ENCODE measurements around the gene ZCCHC24. TPM values are rescaled to one million over a fixed set of nuclear protein-coding genes. Genes with fewer than 3 reads are reported as not detected.

The ZCCHC24 gene
- total RNA-seq, 1 donor from 2014 or later: 1.3 TPM

DNA sequence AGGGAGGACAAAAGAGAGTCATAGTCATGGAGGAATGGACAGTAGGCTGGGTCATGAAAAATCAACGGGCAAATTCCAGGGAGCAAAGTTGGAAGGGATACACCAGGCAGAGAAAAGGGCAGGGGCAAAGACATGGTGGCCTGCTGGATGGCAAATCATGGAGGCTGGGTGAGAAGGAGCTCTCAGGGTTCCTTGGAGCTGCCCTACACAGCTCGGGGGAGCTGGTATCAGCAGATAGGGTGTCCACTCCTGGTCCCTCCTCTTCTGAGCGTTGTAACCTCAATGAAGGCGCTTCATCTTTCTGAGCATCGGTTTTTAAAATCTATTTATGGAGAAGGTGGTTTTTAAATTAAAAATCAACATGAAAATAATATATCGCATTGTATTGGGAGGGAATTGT lies 39.1 kb upstream of the ZCCHC24 start:
- no peak overlapping the region for H3K27ac Mint-ChIP-seq
- POLR2A ChIA-PET: no interaction called here

DNA sequence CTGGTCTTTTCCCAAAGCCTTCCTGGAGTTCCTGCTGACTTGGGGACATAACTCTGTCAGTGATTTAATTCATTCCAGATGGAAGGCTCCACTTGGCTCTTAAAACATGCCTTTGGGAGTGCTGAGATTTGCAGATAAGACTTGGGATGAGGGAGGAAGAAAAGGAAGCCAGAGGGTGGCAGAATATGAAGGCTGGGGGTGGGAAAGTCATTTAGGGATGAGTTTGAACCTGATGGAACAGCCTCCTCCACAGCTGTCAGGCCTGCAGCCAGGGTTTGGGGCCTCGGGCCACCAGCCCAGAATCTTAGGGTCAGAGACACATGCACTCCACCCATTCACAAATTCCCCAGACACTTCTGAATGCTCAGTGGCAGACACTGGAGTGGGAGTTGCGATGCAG lies 38.5 kb upstream of the ZCCHC24 start:
- intact Hi-C loops (cut with micrococcal nuclease): no loop called here
- Mint-ChIP-seq H3K36me3 (ENCODE audit: low read depth) (no peaks in the 10 kb centered on the region), H3K4me3 (no peak overlapping the region), H3K27ac (no peak overlapping the region), H3K9me3 (no peaks in the 10 kb centered on the region), H3K27me3 (peaks cover 2% of the 10 kb centered on the region), H3K4me1 (no peaks in the 10 kb centered on the region)
- TF ChIP-seq, protein P1, sequence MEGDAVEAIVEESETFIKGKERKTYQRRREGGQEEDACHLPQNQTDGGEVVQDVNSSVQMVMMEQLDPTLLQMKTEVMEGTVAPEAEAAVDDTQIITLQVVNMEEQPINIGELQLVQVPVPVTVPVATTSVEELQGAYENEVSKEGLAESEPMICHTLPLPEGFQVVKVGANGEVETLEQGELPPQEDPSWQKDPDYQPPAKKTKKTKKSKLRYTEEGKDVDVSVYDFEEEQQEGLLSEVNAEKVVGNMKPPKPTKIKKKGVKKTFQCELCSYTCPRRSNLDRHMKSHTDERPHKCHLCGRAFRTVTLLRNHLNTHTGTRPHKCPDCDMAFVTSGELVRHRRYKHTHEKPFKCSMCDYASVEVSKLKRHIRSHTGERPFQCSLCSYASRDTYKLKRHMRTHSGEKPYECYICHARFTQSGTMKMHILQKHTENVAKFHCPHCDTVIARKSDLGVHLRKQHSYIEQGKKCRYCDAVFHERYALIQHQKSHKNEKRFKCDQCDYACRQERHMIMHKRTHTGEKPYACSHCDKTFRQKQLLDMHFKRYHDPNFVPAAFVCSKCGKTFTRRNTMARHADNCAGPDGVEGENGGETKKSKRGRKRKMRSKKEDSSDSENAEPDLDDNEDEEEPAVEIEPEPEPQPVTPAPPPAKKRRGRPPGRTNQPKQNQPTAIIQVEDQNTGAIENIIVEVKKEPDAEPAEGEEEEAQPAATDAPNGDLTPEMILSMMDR (IDR thresholded peaks at IDR 0.05): no peak
- ATAC-seq (ENCODE audit: low read depth) (no peak), DNase-seq (no peak)
- ChIA-PET CTCF (no interaction called here), POLR2A (no interaction called here)

More for the DNA sequence above, 39.1 kb upstream of the ZCCHC24 start:
- TF ChIP-seq, protein P1 (IDR thresholded peaks at IDR 0.05): no peak
- no peaks in the 10 kb centered on the region for H3K9me3 Mint-ChIP-seq
- ATAC-seq (ENCODE audit: low read depth) (no peak), DNase-seq (no peak)
- peaks cover 2% of the 10 kb centered on the region for H3K27me3 Mint-ChIP-seq
- intact Hi-C loops (cut with micrococcal nuclease): no loop called here
- H3K4me1 Mint-ChIP-seq: no peaks in the 10 kb centered on the region
- no peak overlapping the region for H3K4me3 Mint-ChIP-seq
- no peaks in the 10 kb centered on the region for H3K36me3 Mint-ChIP-seq (ENCODE audit: low read depth)
- CTCF ChIA-PET: interaction anchor here (5.3 kb wide), 1 partner anchor 110 kb away, joined by 88 read pairs; no protein-coding TSS in a partner anchor

DNA sequence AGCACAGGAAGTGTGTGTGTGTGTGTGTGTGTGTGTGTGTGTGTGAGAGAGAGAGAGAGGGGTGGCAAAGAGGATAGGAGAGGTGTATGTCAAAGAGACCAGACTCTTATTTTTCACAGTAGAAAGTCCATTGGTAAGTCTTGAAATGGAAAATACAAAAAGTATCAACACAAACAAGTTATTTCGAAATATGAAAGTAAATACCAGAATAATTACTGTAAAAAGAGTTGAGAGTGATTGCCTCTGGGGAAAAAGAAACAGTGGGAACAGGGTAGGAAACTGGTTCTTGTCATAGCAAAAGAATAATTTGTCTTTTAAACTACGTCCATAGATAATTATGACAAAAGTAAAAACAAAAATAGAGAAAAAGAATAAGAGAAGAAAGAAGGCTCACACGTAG lies 37.9 kb upstream of the ZCCHC24 start:
- intact Hi-C loops (cut with micrococcal nuclease): no loop called here
- TF ChIP-seq, protein P1 (IDR thresholded peaks at IDR 0.05): no peak
- Mint-ChIP-seq H3K27me3 (peaks cover 2% of the 10 kb centered on the region), H3K27ac (no peak overlapping the region), H3K4me3 (no peak overlapping the region), H3K36me3 (ENCODE audit: low read depth) (no peaks in the 10 kb centered on the region), H3K4me1 (no peaks in the 10 kb centered on the region), H3K9me3 (no peaks in the 10 kb centered on the region)
- CTCF ChIA-PET: no interaction called here
- POLR2A ChIA-PET: no interaction called here
- no peak for ATAC-seq (ENCODE audit: low read depth)
- DNase-seq: no peak

DNA sequence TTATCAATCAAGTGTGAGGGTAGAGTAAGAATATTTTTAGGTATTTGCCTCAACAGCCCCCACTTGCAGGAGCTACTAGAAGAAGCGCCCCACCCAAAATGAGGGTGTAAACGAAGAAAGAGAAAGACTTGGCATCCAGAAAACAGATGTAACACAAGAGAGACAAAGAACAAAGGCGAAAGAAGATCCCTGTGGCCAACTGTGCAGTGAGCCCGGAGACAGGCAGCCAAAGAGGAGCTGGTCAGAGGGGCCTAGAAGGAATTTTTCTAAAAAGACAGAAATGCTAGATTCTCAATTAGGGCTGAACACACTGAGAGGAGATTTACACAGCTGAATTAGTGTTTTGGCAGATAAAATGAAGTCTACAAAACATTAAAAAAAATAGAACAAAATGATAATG lies 37.3 kb upstream of the ZCCHC24 start:
- ChIA-PET CTCF (interaction anchor here (2.6 kb wide), 1 partner anchor 108 kb away, joined by 8 read pairs; no protein-coding TSS in a partner anchor), POLR2A (no interaction called here)
- no peak overlapping the region for H3K4me3 Mint-ChIP-seq
- ATAC-seq (ENCODE audit: low read depth) (no peak), DNase-seq (no peak)
- peaks cover 2% of the 10 kb centered on the region for H3K27me3 Mint-ChIP-seq
- no peaks in the 10 kb centered on the region for H3K9me3 Mint-ChIP-seq
- no peak overlapping the region for H3K27ac Mint-ChIP-seq
- no peaks in the 10 kb centered on the region for H3K36me3 Mint-ChIP-seq (ENCODE audit: low read depth)
- no peaks in the 10 kb centered on the region for H3K4me1 Mint-ChIP-seq
- TF ChIP-seq, protein P1 (IDR thresholded peaks at IDR 0.05): no peak
- intact Hi-C loops (cut with micrococcal nuclease): no loop called here

DNA sequence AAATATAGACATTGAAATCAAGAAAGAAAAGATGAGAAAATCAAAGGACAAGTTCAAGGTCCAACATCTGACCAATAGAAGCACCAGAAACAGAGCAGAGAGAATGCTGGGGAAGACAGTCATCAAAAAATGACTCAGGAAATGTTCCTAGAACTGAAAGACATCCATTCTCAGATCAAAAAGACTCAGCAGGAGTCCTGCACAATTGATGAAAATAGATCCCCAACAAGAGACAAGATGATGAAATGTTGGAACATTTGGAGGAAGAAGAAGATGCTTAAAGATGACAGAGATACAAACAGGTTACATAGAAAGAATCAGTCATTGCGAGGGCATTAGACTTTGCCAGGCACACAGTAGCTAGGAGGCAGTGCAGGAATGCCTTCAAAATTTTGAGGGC lies 36.9 kb upstream of the ZCCHC24 start:
- Mint-ChIP-seq H3K27ac (no peak overlapping the region), H3K4me1 (no peaks in the 10 kb centered on the region), H3K27me3 (peaks cover 6% of the 10 kb centered on the region), H3K36me3 (ENCODE audit: low read depth) (no peaks in the 10 kb centered on the region), H3K4me3 (no peak overlapping the region), H3K9me3 (no peaks in the 10 kb centered on the region)
- ATAC-seq (ENCODE audit: low read depth) (no peak), DNase-seq (no peak)
- intact Hi-C loops (cut with micrococcal nuclease): no loop called here
- ChIA-PET CTCF (interaction anchor here (2.6 kb wide), 1 partner anchor 108 kb away, joined by 8 read pairs; no protein-coding TSS in a partner anchor), POLR2A (no interaction called here)
- TF ChIP-seq, protein P1 (IDR thresholded peaks at IDR 0.05): no peak
